ENCODE measurements around the gene SEC61G. TPM values are rescaled to one million over a fixed set of nuclear protein-coding genes. Genes with fewer than 3 reads are reported as not detected.

Gene SEC61G
- polyA plus RNA-seq, 1 donor from 2014 or later = 178 TPM

GRCh38 chr7:54778696-54779540 is 19.9 kb upstream of the SEC61G start:
- Mint-ChIP-seq H3K9me3 (peaks cover 5 to 15% (median 8%) of the 10 kb centered on the region in 3 donors), H3K27ac (no peak overlapping the region), H3K4me3 (no peak overlapping the region), H3K36me3 (no peaks in the 10 kb centered on the region), H3K27me3 (peaks cover 5% of the 10 kb centered on the region), H3K4me1 (peaks cover 0 to 4% (median 1%) of the 10 kb centered on the region in 3 donors)

GRCh38 chr7:54778166-54778565 is 19.2 kb upstream of the SEC61G start:
- Mint-ChIP-seq H3K36me3 (no peaks in the 10 kb centered on the region), H3K4me3 (no peak overlapping the region), H3K27me3 (peaks cover 5% of the 10 kb centered on the region), H3K4me1 (peaks cover 1 to 9% (median 8%) of the 10 kb centered on the region in 3 donors), H3K9me3 (peaks cover 5 to 15% (median 8%) of the 10 kb centered on the region in 3 donors), H3K27ac (no peak overlapping the region)

GRCh38 chr7:54774785-54775740 is 16.1 kb upstream of the SEC61G start:
- Mint-ChIP-seq H3K36me3 (no peaks in the 10 kb centered on the region), H3K27me3 (peaks cover 6% of the 10 kb centered on the region), H3K9me3 (peaks cover 5 to 15% (median 8%) of the 10 kb centered on the region in 3 donors), H3K4me3 (no peak overlapping the region), H3K27ac (no peak overlapping the region), H3K4me1 (peaks cover 1 to 9% (median 8%) of the 10 kb centered on the region in 3 donors)

- Mint-ChIP-seq H3K9me3 (peaks cover 5 to 15% (median 8%) of the 10 kb centered on the region in 3 donors), H3K4me3 (peak overlapping the region; percentile 59 to 85 (median 73)), H3K4me1 (peaks cover 1 to 9% (median 8%) of the 10 kb centered on the region in 3 donors), H3K27ac (no peak overlapping the region), H3K27me3 (peaks cover 8% of the 10 kb centered on the region), H3K36me3 (no peaks in the 10 kb centered on the region)
These were observed 14.7 kb upstream of the SEC61G start for GRCh38 chr7:54773472-54774399.

- Mint-ChIP-seq H3K36me3 (no peaks in the 10 kb centered on the region), H3K27ac (no peak overlapping the region), H3K4me1 (peaks cover 1 to 9% (median 7%) of the 10 kb centered on the region in 3 donors)
These were observed 10.2 kb upstream of the SEC61G start for GRCh38 chr7:54769203-54769602.

GRCh38 chr7:54764861-54765260 is 5.8 kb upstream of the SEC61G start:
- Mint-ChIP-seq H3K36me3 (peaks cover 2% of the 10 kb centered on the region), H3K9me3 (no peaks in the 10 kb centered on the region), H3K27ac (no peak overlapping the region), H3K27me3 (peaks cover 19% of the 10 kb centered on the region), H3K4me1 (peaks cover 2 to 5% (median 5%) of the 10 kb centered on the region in 3 donors), H3K4me3 (no peak overlapping the region)

More at GRCh38 chr7:54769203-54769602, 10.2 kb upstream of the SEC61G start:
- H3K9me3 Mint-ChIP-seq = no peaks in the 10 kb centered on the region
- H3K27me3 Mint-ChIP-seq = peaks cover 22% of the 10 kb centered on the region
- no peak overlapping the region for H3K4me3 Mint-ChIP-seq

GRCh38 chr7:54757711-54758110 is 1.3 kb downstream of the SEC61G start:
- no peaks in the 10 kb centered on the region for H3K27me3 Mint-ChIP-seq
- H3K36me3 Mint-ChIP-seq = peaks cover 3% of the 10 kb centered on the region
- peak overlapping the region in 1 of 3 donors; percentile 73 for H3K27ac Mint-ChIP-seq
- peak overlapping the region; percentile 97 to 99 (median 99) for H3K4me3 Mint-ChIP-seq
- peaks cover 16 to 28% (median 24%) of the 10 kb centered on the region in 3 donors for H3K4me1 Mint-ChIP-seq
- H3K9me3 Mint-ChIP-seq = no peaks in the 10 kb centered on the region

- Mint-ChIP-seq H3K4me1 (peaks cover 0 to 5% (median 3%) of the 10 kb centered on the region in 3 donors), H3K36me3 (peaks cover 11% of the 10 kb centered on the region), H3K27ac (no peak overlapping the region), H3K27me3 (no peaks in the 10 kb centered on the region), H3K4me3 (no peak overlapping the region), H3K9me3 (no peaks in the 10 kb centered on the region)
These were observed 9.8 kb downstream of the SEC61G start for GRCh38 chr7:54749200-54749599.

- H3K9me3 Mint-ChIP-seq = no peaks in the 10 kb centered on the region
- peak overlapping the region in 1 of 3 donors; percentile 51 for H3K27ac Mint-ChIP-seq
- no peaks in the 10 kb centered on the region for H3K27me3 Mint-ChIP-seq
- no peaks in the 10 kb centered on the region for H3K4me1 Mint-ChIP-seq
- H3K36me3 Mint-ChIP-seq = peaks cover 12% of the 10 kb centered on the region
- H3K4me3 Mint-ChIP-seq = no peak overlapping the region
These were observed 11.8 kb downstream of the SEC61G start for GRCh38 chr7:54747234-54747633.

GRCh38 chr7:54743580-54743979 is 15.4 kb downstream of the SEC61G start:
- no peak overlapping the region for H3K27ac Mint-ChIP-seq
- H3K9me3 Mint-ChIP-seq = no peaks in the 10 kb centered on the region
- no peaks in the 10 kb centered on the region for H3K27me3 Mint-ChIP-seq
- no peak overlapping the region for H3K4me3 Mint-ChIP-seq
- peaks cover 10% of the 10 kb centered on the region for H3K36me3 Mint-ChIP-seq
- no peaks in the 10 kb centered on the region for H3K4me1 Mint-ChIP-seq

GRCh38 chr7:54738737-54739136 is 20.3 kb downstream of the SEC61G start:
- Mint-ChIP-seq H3K27me3 (no peaks in the 10 kb centered on the region), H3K9me3 (peaks cover 0 to 2% (median 0%) of the 10 kb centered on the region in 3 donors), H3K27ac (no peak overlapping the region), H3K4me3 (no peak overlapping the region), H3K4me1 (no peaks in the 10 kb centered on the region), H3K36me3 (peaks cover 3% of the 10 kb centered on the region)

GRCh38 chr7:54729107-54729506 is 29.9 kb downstream of the SEC61G start:
- no peaks in the 10 kb centered on the region for H3K4me1 Mint-ChIP-seq
- H3K9me3 Mint-ChIP-seq = peaks cover 0 to 5% (median 2%) of the 10 kb centered on the region in 3 donors
- H3K27me3 Mint-ChIP-seq = peaks cover 5% of the 10 kb centered on the region
- no peak overlapping the region for H3K4me3 Mint-ChIP-seq
- H3K27ac Mint-ChIP-seq = no peak overlapping the region
- no peaks in the 10 kb centered on the region for H3K36me3 Mint-ChIP-seq

- Mint-ChIP-seq H3K4me3 (no peak overlapping the region), H3K4me1 (no peaks in the 10 kb centered on the region), H3K27me3 (peaks cover 5% of the 10 kb centered on the region), H3K9me3 (peaks cover 0 to 5% (median 2%) of the 10 kb centered on the region in 3 donors), H3K36me3 (no peaks in the 10 kb centered on the region), H3K27ac (no peak overlapping the region)
These were observed 30.6 kb downstream of the SEC61G start for GRCh38 chr7:54728411-54728810.

GRCh38 chr7:54725255-54725654 is 33.8 kb downstream of the SEC61G start:
- Mint-ChIP-seq H3K4me1 (no peaks in the 10 kb centered on the region), H3K36me3 (no peaks in the 10 kb centered on the region), H3K4me3 (no peak overlapping the region), H3K9me3 (peaks cover 0 to 4% (median 2%) of the 10 kb centered on the region in 3 donors), H3K27me3 (peaks cover 4% of the 10 kb centered on the region), H3K27ac (no peak overlapping the region)

All from IgD-negative memory B cell (primary cell).